Lower leg skin (tissue), 4 donors: ENCODE results near the gene BMF. TPM values are rescaled to one million over a fixed set of nuclear protein-coding genes. Genes with fewer than 3 reads are reported as not detected.
"Not testable (repeated sequence)": the region's sequence is repeated elsewhere in the genome, so short reads cannot be mapped to it uniquely, and the experiment has no call there.

Experiments used
- DNase-seq, 2 donors: peaks; one replicate each; pipeline ENCODE4 v3.0.0-alpha.2; 2019; ENCODE audit warnings: low spot score in 2 of 2
- H3K4me3 ChIP-seq: fragments of 200-600 bp; sonication (generic); 2 replicates; pipeline ENCODE4 v1.5.1; 2017; ENCODE audit warnings: mild to moderate bottlenecking, low read depth; ENCODE audit not compliant: poor library complexity, severe bottlenecking
- POLR2A ChIP-seq, 2 donors: fragments of 450-650 bp; IDR thresholded peaks; one replicate each; pipeline ENCODE4 v1.6.1; 2016 to 2017; ENCODE audit warnings: antibody characterized with exemption in 2 of 2, mild to moderate bottlenecking in 1 of 2, moderate library complexity in 1 of 2
- WGBS, 2 donors: methylation state at CpG; one replicate each; pipeline ENCODE4 v1.1.5; 2018; 5-methylcytosine and 5-hydroxymethylcytosine counted together
- intact Hi-C: fragments of 100-400 bp; cut with DNase I; formaldehyde crosslinking; loops from one replicate; pipeline ENCODE4 v1.15.0; 2023; ENCODE audit warnings: low total_unique reads
- total RNA-seq, 4 donors: library from RNA; depleted of rRNA; stranded (reverse); fragments of >200 nt; gene quantifications; one replicate each; pipeline ENCODE4 v1.1.0, GENCODE V29; 2016
- TF ChIP-seq, protein P1 (sequence below), 3 donors: fragments of 450-650 bp; IDR thresholded peaks; one replicate each; pipeline ENCODE4 v1.5.1; 2016; ENCODE audit warnings: antibody characterized with exemption in 3 of 3, mild to moderate bottlenecking in 3 of 3, moderate library complexity in 2 of 3

Gene BMF
- total RNA-seq, 4 donors from 2014 or later = 2.1 to 11.8 (median 8.4) TPM

DNA sequence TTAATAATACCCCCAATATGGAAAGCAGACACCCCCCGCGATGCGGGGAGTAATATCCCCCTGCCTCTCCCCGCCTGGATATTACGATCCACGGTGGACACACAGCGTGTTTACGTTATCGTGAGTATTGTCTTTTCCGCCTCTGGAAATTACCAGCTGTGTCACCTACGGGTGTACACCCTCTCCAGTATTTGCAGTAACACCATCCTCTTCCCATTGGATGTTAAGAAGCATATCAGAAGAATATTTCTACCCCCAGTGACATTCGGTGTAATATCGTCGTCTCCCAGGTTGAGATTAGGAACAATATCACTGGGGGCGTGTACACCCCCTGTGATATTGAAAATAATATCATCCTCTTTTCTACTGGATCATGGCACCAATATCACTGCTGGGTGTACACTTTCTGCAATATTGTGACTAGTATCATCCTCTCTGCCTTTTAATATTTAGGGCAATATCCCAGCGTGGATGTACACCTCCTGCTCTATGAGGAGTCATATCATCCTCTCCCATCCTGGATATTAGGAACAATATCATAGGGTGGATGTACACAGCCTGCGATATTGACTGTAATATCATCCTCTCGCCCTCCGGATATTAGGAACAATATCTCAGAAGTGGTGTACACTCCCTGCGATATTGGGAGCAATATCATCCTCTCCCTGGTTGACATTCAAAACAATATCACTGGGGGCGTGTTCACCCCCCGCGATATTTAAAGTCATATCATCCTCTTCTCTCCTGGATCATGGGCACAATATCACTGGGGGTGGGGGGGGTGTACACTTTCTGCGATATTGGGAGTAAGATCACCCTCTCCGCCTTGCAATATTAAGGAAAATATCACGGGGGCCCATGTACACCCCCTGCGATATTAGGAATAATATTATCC is 20.3 kb upstream of the BMF start:
- DNase-seq = peak in 1 of 2 donors; percentile 48
- WGBS, 2 donors = 78 to 83% methylated on average over 27 of the region's 27 CpGs

DNA sequence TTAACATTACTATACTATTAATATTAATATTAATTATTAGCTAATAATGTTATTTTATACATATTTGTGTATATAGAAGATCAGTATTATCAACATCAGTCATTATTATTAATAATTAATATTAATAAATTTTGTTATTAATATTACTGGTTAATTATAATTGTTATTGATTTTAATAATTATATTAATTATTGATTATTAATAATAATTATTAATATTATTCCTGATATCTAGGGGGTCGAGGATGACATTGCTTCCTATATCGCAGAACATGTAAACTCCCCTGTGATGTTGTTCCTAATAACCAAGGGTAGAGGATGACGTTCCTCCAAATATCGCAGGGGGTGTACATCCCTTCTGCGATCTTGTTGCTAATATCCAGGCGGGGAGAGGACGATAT is 17.3 kb upstream of the BMF start:
- peak in 1 of 2 donors; percentile 4 for DNase-seq
- no peak overlapping the region for H3K4me3 ChIP-seq
- TF ChIP-seq, protein P1, sequence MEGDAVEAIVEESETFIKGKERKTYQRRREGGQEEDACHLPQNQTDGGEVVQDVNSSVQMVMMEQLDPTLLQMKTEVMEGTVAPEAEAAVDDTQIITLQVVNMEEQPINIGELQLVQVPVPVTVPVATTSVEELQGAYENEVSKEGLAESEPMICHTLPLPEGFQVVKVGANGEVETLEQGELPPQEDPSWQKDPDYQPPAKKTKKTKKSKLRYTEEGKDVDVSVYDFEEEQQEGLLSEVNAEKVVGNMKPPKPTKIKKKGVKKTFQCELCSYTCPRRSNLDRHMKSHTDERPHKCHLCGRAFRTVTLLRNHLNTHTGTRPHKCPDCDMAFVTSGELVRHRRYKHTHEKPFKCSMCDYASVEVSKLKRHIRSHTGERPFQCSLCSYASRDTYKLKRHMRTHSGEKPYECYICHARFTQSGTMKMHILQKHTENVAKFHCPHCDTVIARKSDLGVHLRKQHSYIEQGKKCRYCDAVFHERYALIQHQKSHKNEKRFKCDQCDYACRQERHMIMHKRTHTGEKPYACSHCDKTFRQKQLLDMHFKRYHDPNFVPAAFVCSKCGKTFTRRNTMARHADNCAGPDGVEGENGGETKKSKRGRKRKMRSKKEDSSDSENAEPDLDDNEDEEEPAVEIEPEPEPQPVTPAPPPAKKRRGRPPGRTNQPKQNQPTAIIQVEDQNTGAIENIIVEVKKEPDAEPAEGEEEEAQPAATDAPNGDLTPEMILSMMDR (IDR thresholded peaks at IDR 0.05) = no peak
- TF ChIP-seq POLR2A (IDR thresholded peaks at IDR 0.05) = no peak
- intact Hi-C loops = no loop called here
- 92 to 93% methylated on average over 7 of the region's 7 CpGs for WGBS, 2 donors

More for the DNA sequence above, 20.3 kb upstream of the BMF start:
- H3K4me3 ChIP-seq = no peak overlapping the region
- intact Hi-C loops = no loop called here
- no peak for TF ChIP-seq POLR2A (IDR thresholded peaks at IDR 0.05)
- TF ChIP-seq, protein P1 (IDR thresholded peaks at IDR 0.05) = no peak

DNA sequence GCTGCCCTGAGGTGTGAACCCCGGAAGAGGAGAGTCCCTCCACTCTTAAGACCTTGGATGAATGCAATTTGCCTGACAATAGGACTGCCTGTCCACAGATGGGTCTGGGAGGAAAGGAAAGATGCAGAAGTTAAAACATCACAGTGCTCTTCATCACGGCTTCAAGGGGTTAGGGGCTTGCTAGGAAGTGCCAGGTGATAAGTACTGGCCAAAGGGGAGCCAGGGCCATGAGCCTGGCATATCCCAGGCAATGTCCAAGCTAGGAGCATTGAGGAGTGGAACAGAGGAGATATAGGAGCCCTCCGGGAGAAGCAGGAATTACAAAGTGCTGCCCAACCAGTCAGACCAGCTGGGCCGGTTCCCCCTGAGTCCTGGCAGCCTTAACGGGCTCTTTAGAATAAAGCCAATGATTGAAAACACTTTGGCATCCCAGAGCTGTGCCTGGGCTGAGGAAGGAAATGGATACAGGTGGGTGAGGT is 16.2 kb upstream of the BMF start:
- peak in 1 of 2 donors; percentile 73 for DNase-seq
- H3K4me3 ChIP-seq, intact Hi-C loops: not testable (repeated sequence)
- 51 to 54% methylated on average over 5 of the region's 5 CpGs for WGBS, 2 donors

DNA sequence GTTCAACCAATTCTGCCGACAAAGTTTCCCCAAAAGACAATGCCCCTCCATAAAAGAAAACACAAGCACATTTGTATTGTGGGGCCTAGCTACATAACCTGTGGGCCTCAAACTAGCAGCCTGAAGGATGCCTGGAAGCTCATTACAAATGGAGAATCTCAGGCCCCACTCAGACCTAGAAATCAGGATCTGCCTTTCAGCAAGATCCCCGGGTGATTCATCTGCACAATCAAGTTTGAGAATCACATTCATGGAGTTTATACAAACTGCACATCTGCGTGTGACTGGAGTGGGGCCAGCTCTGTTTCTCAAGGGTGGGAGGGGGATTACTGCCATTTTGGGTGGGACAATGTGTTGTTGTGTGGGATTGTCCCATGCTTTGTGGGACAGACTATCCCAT is 15.7 kb upstream of the BMF start:
- peak in 1 of 2 donors; percentile 29 for DNase-seq
- intact Hi-C loops, H3K4me3 ChIP-seq: not testable (repeated sequence)
- 65 to 69% methylated on average over 3 of the region's 3 CpGs for WGBS, 2 donors

DNA sequence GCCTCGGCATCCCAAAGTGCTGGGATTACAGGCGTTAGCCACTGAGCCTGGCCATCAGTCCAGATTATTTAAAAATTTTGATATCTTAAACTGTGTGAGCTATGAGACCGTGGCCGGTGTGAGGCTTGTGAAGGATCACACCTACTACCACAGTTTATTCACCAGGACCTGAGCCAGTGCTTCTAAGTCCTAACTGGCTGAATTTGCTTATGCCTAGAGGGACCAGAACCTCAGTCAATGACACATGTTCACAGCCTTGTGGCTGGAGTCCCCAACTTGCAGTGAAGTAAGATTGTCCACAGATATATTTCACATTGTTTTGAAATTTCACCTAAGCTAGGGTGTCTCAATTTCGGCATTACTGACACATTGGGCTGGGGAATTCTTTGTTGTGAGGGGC is 15.2 kb upstream of the BMF start:
- intact Hi-C loops, H3K4me3 ChIP-seq: not testable (repeated sequence)
- peak in 1 of 2 donors; percentile 26 for DNase-seq
- 94% methylated on average over 5 of the region's 5 CpGs for WGBS, 2 donors

DNA sequence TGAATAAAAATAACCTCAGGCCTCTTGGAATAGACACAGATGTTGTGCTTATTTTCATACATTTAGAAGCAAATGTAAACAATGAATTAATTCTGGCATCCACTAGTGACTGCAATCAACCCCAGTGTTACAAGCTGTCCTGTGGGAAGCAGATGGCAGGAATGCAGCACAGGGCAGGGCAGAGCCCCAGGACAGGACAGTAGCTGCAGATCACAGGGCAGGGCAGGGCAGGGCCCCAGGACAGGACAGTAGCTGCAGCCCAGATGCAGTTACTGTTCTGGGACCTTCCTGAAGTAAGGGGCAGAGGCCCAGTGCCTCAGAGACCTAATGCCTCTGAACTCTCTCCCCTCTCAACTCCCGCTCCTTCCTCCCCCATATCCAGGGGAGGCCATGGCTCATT is 14.3 kb upstream of the BMF start:
- H3K4me3 ChIP-seq, intact Hi-C loops: not testable (repeated sequence)
- 88 to 100% methylated on average over 1 of the region's 1 CpG for whole genome bisulfite sequencing, 2 donors
- DNase-seq = peak in 1 of 2 donors; percentile 59

DNA sequence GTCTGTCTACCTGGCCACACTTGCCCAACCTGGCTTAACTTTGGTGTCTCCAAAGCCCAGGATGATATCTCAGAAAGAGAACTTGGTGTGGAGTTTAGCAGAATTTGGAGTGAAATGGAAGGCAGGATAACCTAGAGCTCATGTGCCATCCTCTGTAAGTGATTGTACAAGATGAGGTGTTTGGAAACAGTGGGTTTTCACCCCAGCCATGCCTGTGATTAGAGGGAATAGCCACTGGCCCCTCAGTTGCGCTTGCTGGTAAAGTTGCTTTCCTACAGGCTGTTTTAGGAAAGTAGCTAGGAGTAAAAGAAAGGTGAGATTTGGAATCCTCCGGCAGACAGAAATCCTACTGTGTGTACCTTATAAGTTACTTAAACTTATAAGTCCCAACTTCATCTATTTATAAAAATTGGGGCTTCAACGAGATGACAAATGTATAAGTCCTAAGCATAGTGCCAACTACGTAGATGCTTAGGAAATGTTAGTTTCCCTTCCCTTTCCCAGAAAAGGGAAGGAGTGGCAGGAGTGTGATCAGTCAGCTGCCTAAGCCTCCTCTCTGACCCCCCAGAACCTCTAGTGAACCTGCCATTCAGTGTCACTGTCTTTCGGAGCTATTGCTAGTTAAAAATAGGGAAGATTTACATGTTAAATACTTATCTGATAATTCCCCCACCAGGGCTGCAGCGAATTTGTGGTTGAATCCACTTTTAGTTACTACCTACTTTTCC is 13.4 kb upstream of the BMF start:
- DNase-seq = peak in 1 of 2 donors; percentile 62
- 79 to 82% methylated on average over 6 of the region's 6 CpGs for WGBS, 2 donors

More for the DNA sequence above, 13.4 kb upstream of the BMF start:
- intact Hi-C loops = no loop called here
- TF ChIP-seq, protein P1 (IDR thresholded peaks at IDR 0.05) = no peak
- TF ChIP-seq POLR2A (IDR thresholded peaks at IDR 0.05) = no peak
- H3K4me3 ChIP-seq = no peak overlapping the region
